ENCODE results near the gene KXD1. TPM values are rescaled to one million over a fixed set of nuclear protein-coding genes. Genes with fewer than 3 reads are reported as not detected.
A peak's percentile ranks its signal among the peaks of the same experiment; 100 is the strongest.

KXD1 gene
- total RNA-seq, 2 experiments from 2014 or later: 121 to 170 TPM

GRCh38 chr19:18576383-18576782 is 18.7 kb downstream of the KXD1 start:
- peaks cover 57% of the 10 kb centered on the region for H3K36me3 Mint-ChIP-seq (ENCODE audit: low read depth)
- no peak for DNase-seq
- ChIA-PET CTCF (interaction anchor here (0.5 to 2.8 kb wide), 2 partner anchors 12 to 838 kb away, joined by 3 to 20 read pairs; partner anchors contain the start of gene REX1BD), POLR2A (interaction anchor here (0.6 kb wide), 1 partner anchor 20 kb away, joined by 7 read pairs; no protein-coding TSS in a partner anchor)
- no peak overlapping the region for H3K4me3 Mint-ChIP-seq
- no peaks in the 10 kb centered on the region for H3K27me3 Mint-ChIP-seq
- ATAC-seq: no peak
- no peaks in the 10 kb centered on the region for H3K9me3 Mint-ChIP-seq (ENCODE audit: low read depth)
- no peak overlapping the region for H3K27ac Mint-ChIP-seq
- peaks cover 25% of the 10 kb centered on the region for H3K4me1 Mint-ChIP-seq
- intact Hi-C loops (cut with DNase I, micrococcal nuclease): no loop called here

- Mint-ChIP-seq H3K4me1 (peaks cover 23% of the 10 kb centered on the region), H3K4me3 (no peak overlapping the region), H3K27me3 (no peaks in the 10 kb centered on the region), H3K9me3 (ENCODE audit: low read depth) (no peaks in the 10 kb centered on the region), H3K36me3 (ENCODE audit: low read depth) (peaks cover 48% of the 10 kb centered on the region), H3K27ac (no peak overlapping the region)
- POLR2A ChIA-PET: interaction anchor here (0.6 kb wide), 1 partner anchor 439 kb away, joined by 5 read pairs; no protein-coding TSS in a partner anchor
- CTCF ChIA-PET: interaction anchor here (0.8 to 2.8 kb wide), 2 partner anchors 11 to 57 kb away, joined by 3 to 20 read pairs; partner anchors contain the start of gene REX1BD
- DNase-seq: no peak
- ATAC-seq: no peak
- intact Hi-C loops (cut with DNase I, micrococcal nuclease): no loop called here
Measured at GRCh38 chr19:18577365-18577914, 19.8 kb downstream of the KXD1 start.

GRCh38 chr19:18580311-18580710 is 22.6 kb downstream of the KXD1 start:
- H3K27me3 Mint-ChIP-seq: no peaks in the 10 kb centered on the region
- ATAC-seq: no peak
- no peak overlapping the region for H3K4me3 Mint-ChIP-seq
- H3K9me3 Mint-ChIP-seq (ENCODE audit: low read depth): no peaks in the 10 kb centered on the region
- POLR2A ChIA-PET: no interaction called here
- CTCF ChIA-PET: interaction anchor here (0.6 to 1.6 kb wide), 3 partner anchors 12 to 267 kb away, joined by 3 read pairs; no protein-coding TSS in a partner anchor
- DNase-seq: no peak
- intact Hi-C loops (cut with DNase I, micrococcal nuclease): no loop called here
- H3K27ac Mint-ChIP-seq: no peak overlapping the region
- peaks cover 22% of the 10 kb centered on the region for H3K36me3 Mint-ChIP-seq (ENCODE audit: low read depth)
- peaks cover 1% of the 10 kb centered on the region for H3K4me1 Mint-ChIP-seq

GRCh38 chr19:18586306-18586705 is 28.6 kb downstream of the KXD1 start:
- H3K36me3 Mint-ChIP-seq (ENCODE audit: low read depth): peaks cover 13% of the 10 kb centered on the region
- no peak overlapping the region for H3K4me3 Mint-ChIP-seq
- DNase-seq (no peak), ATAC-seq (no peak)
- no peak overlapping the region for H3K27ac Mint-ChIP-seq
- POLR2A ChIA-PET: no interaction called here
- intact Hi-C loops (cut with DNase I, micrococcal nuclease): loop anchor here in 1 of 2 experiments (5.0 kb wide), 3 partner anchors 134 to 606 kb away; partner anchors contain the start of genes BORCS8, RFXANK and SLC25A42
- H3K4me1 Mint-ChIP-seq: peaks cover 28% of the 10 kb centered on the region
- CTCF ChIA-PET: interaction anchor here (0.7 to 3.6 kb wide), 4 partner anchors 14 to 66 kb away, joined by 3 to 21 read pairs (median 6); partner anchors contain the start of gene UBA52
- H3K27me3 Mint-ChIP-seq: no peaks in the 10 kb centered on the region
- no peaks in the 10 kb centered on the region for H3K9me3 Mint-ChIP-seq (ENCODE audit: low read depth)

GRCh38 chr19:18587561-18587960 is 29.9 kb downstream of the KXD1 start:
- Mint-ChIP-seq H3K36me3 (ENCODE audit: low read depth) (peaks cover 13% of the 10 kb centered on the region), H3K4me3 (peak overlapping the region; percentile 90), H3K9me3 (ENCODE audit: low read depth) (no peaks in the 10 kb centered on the region), H3K4me1 (peaks cover 28% of the 10 kb centered on the region), H3K27ac (peak overlapping the region; percentile 90), H3K27me3 (no peaks in the 10 kb centered on the region)
- POLR2A ChIA-PET: no interaction called here
- intact Hi-C loops (cut with DNase I, micrococcal nuclease): loop anchor here in 1 of 2 experiments (5.0 kb wide), 3 partner anchors 135 to 605 kb away; partner anchors contain the start of genes BORCS8, RFXANK and SLC25A42
- no peak for DNase-seq
- CTCF ChIA-PET: interaction anchor here (0.5 to 3.6 kb wide), 15 partner anchors 10 to 332 kb away, joined by 3 to 21 read pairs (median 3); partner anchors contain the start of genes COPE, DDX49 and UBA52
- ATAC-seq: no peak

- intact Hi-C loops (cut with DNase I, micrococcal nuclease): loop anchor here (1.0 to 5.0 kb wide), 7 partner anchors 17 to 604 kb away; partner anchors contain the start of genes ARMC6 (in 1 of the 2), BORCS8 (in 1 of the 2), COPE (in 1 of the 2) and CRTC1 (in 1 of the 2)
- DNase-seq (no peak), ATAC-seq (peak; percentile 8)
- Mint-ChIP-seq H3K27ac (peak overlapping the region; percentile 90), H3K27me3 (no peaks in the 10 kb centered on the region), H3K4me1 (peaks cover 28% of the 10 kb centered on the region), H3K9me3 (ENCODE audit: low read depth) (no peaks in the 10 kb centered on the region), H3K36me3 (ENCODE audit: low read depth) (peaks cover 13% of the 10 kb centered on the region), H3K4me3 (peak overlapping the region; percentile 90)
- POLR2A ChIA-PET: interaction anchor here (0.6 to 2.1 kb wide), 4 partner anchors 17 to 102 kb away, joined by 4 to 11 read pairs (median 6); partner anchors contain the start of genes KXD1 and UBA52
- CTCF ChIA-PET: interaction anchor here (0.5 to 3.6 kb wide), 17 partner anchors 10 to 332 kb away, joined by 3 to 21 read pairs (median 3); partner anchors contain the start of genes COPE, DDX49 and UBA52
Measured at GRCh38 chr19:18587962-18588610, 30.4 kb downstream of the KXD1 start.

- CTCF ChIA-PET: interaction anchor here (0.5 to 3.6 kb wide), 14 partner anchors 11 to 482 kb away, joined by 3 to 21 read pairs (median 3); partner anchors contain the start of genes COPE, DDX49 and UBA52
- intact Hi-C loops (cut with DNase I, micrococcal nuclease): loop anchor here (1.0 to 5.0 kb wide), 14 partner anchors 17 to 604 kb away; partner anchors contain the start of genes COPE (in 2 of the 2), DDX49 (in 2 of the 2), ELL (in 2 of the 2) and UBA52 (in 2 of the 2)
- ATAC-seq (peak; percentile 81), DNase-seq (peak; percentile 91)
- Mint-ChIP-seq H3K4me3 (peak within 1 kb of the TSS; percentile 90), H3K27me3 (no peaks in the 10 kb centered on the region), H3K4me1 (peaks cover 31% of the 10 kb centered on the region), H3K36me3 (ENCODE audit: low read depth) (peaks cover 13% of the 10 kb centered on the region), H3K27ac (peak within 1 kb of the TSS; percentile 92), H3K9me3 (ENCODE audit: low read depth) (no peaks in the 10 kb centered on the region)
- POLR2A ChIA-PET: interaction anchor here (0.6 to 2.1 kb wide), 7 partner anchors 17 to 331 kb away, joined by 3 to 11 read pairs (median 4); partner anchors contain the start of genes COPE, DDX49, JUND and KXD1
Measured at GRCh38 chr19:18588611-18589379, 31.1 kb downstream of the KXD1 start, which contains the start of gene REX1BD. Gene REX1BD (plus strand): TSS chr19:18588798. CDS start chr19:18588802, 4 bp downstream.

GRCh38 chr19:18589380-18590272 is 32.0 kb downstream of the KXD1 start:
- intact Hi-C loops (cut with DNase I, micrococcal nuclease): loop anchor here (1.0 to 10.0 kb wide), 17 partner anchors 18 to 603 kb away; partner anchors contain the start of genes COPE (in 2 of the 2), DDX49 (in 2 of the 2), ELL (in 2 of the 2) and ARMC6 (in 1 of the 2)
- Mint-ChIP-seq H3K27me3 (no peaks in the 10 kb centered on the region), H3K4me1 (peaks cover 32% of the 10 kb centered on the region), H3K9me3 (ENCODE audit: low read depth) (no peaks in the 10 kb centered on the region), H3K36me3 (ENCODE audit: low read depth) (peaks cover 13% of the 10 kb centered on the region), H3K27ac (peak overlapping the region; percentile 92), H3K4me3 (peak overlapping the region; percentile 90)
- ChIA-PET POLR2A (interaction anchor here (0.6 to 2.1 kb wide), 7 partner anchors 18 to 330 kb away, joined by 3 to 11 read pairs (median 3); partner anchors contain the start of genes COPE, DDX49, JUND and KXD1), CTCF (interaction anchor here (0.5 to 3.6 kb wide), 12 partner anchors 12 to 446 kb away, joined by 3 to 21 read pairs (median 4); partner anchors contain the start of genes COPE, DDX49 and UBA52)
- ATAC-seq: peak; percentile 69
- peak; percentile 89 for DNase-seq
